Measurements from ENCODE around the gene DIS3L2.

Gene DIS3L2

DNA sequence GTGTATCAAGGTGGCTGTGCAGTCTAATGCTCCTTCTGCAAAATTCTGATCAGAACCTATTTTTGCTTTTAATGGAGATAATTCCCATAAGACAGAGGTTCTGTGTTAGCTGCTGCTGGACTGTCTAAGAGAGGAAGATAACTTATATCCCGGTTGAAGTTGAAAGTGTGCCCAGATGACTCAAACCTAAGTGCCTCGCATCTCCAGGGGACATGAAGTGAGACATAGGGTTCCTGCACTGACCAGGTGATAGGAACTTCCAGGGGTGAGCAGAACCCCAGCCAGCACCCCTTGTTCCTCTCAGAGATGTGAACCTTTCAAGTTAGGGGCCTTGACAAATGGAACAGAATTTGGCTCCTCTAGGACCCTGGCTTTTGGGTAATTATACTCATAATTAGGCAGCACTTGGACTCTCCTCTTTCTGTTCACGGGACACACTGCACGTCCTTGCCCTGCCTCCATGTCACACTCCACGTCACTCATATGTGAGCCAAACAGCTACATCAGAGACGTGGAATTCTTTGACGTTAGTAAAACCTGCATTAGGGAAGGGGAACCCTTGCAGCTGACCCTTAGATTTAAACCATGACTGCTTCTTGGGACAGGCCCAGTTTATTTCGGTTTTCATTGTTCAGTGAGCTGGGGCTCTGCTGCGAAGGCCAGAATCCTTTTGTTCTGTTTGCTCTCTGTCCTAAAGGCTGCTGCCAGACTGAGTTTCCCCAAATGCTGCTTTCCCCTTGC lies 312.6 kb downstream of the DIS3L2 start:
- TF ChIP-seq, protein P1, sequence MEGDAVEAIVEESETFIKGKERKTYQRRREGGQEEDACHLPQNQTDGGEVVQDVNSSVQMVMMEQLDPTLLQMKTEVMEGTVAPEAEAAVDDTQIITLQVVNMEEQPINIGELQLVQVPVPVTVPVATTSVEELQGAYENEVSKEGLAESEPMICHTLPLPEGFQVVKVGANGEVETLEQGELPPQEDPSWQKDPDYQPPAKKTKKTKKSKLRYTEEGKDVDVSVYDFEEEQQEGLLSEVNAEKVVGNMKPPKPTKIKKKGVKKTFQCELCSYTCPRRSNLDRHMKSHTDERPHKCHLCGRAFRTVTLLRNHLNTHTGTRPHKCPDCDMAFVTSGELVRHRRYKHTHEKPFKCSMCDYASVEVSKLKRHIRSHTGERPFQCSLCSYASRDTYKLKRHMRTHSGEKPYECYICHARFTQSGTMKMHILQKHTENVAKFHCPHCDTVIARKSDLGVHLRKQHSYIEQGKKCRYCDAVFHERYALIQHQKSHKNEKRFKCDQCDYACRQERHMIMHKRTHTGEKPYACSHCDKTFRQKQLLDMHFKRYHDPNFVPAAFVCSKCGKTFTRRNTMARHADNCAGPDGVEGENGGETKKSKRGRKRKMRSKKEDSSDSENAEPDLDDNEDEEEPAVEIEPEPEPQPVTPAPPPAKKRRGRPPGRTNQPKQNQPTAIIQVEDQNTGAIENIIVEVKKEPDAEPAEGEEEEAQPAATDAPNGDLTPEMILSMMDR (IDR thresholded peaks at IDR 0.05; ENCODE audit: borderline replicate concordance, insufficient read depth, low read depth, low read length) = no peak
- H3K4me3 ChIP-seq (ENCODE audit: low read depth, low read length) = no peak overlapping the region

DNA sequence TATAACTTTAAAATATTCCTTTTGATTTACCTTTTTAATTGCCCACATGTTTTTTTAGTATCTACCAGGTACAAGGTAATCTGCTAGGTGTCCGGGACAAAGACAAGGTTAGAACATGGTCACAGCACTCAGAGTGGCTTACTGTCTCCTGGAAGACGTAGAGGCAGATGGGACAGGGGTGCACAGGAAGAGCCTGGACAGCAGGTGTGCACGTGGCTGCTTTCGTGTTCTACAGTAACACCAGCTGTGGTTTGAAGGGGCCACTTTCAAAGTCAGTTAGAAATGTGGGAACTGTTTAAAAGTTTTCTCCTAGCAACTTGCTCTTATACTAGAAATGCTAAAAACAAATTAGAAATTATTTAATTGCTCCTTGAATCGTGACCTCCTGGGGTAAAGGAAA lies 314.2 kb downstream of the DIS3L2 start:
- TF ChIP-seq, protein P1 (IDR thresholded peaks at IDR 0.05; ENCODE audit: borderline replicate concordance, insufficient read depth, low read depth, low read length) = no peak
- no peak overlapping the region for H3K4me3 ChIP-seq (ENCODE audit: low read depth, low read length)

DNA sequence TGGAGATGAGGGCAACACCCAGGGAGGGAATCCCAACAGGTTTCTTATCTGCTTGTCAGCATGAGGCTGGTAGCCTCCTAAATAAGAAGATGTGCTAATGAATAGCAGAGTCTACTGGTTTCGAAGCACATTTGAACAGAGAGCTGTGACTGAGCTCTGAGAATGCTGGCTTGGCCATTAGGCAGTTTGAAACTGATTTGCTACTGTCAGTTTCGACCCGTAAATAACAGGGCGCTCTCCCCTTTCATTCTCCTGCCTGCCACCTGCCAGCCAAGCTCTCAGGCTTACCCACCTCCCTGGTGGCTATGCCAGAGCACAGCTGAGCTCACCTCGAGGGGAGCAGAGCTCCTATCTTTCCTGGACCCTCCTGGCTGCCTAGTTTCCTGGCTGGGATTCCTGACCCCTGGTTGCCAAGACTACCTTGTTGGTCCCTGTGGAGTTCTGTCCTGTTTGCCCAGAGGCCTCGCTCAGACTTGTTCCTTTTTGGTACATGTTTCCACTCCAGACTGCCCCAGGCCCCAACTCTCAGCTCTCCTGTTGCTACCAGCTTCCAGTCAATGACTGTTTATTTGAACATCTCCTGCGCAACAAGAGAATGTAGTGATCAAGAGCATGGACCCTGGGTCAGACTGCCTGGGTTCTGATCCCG lies 314.7 kb downstream of the DIS3L2 start:
- H3K4me3 ChIP-seq (ENCODE audit: low read depth, low read length) = no peak overlapping the region

DNA sequence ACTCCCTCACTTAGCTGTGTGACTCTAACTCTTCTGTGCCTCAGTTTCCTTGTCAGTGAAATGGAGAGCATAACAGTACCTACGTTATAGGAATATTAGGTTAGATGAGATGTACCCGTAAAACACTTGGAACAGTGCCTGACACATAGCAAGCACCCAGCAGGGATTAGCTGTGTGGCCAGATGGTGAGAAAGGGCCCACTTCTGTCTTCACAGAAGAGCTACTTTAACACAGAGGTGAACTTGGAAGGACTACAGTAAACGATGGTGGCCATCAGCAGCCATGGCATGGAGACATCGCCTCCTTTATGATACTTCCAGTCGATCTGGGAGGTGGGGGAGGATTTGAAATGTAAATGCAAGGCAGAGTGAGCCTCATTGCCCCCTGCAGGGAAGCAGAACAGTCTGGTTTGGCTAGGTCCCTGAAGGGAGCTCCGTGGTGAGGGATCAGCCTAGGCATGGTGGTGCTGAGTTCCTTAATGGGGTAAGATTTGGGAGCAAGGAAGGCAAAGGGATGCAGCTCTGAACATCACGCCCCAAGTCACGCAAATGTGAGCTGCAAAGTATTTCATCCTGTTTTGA lies 315.3 kb downstream of the DIS3L2 start:
- TF ChIP-seq, protein P1 (IDR thresholded peaks at IDR 0.05; ENCODE audit: borderline replicate concordance, insufficient read depth, low read depth, low read length) = no peak
- no peak overlapping the region for H3K4me3 ChIP-seq (ENCODE audit: low read depth, low read length)

More for the DNA sequence above, 314.7 kb downstream of the DIS3L2 start:
- TF ChIP-seq, protein P1 (IDR thresholded peaks at IDR 0.05; ENCODE audit: borderline replicate concordance, insufficient read depth, low read depth, low read length) = no peak

DNA sequence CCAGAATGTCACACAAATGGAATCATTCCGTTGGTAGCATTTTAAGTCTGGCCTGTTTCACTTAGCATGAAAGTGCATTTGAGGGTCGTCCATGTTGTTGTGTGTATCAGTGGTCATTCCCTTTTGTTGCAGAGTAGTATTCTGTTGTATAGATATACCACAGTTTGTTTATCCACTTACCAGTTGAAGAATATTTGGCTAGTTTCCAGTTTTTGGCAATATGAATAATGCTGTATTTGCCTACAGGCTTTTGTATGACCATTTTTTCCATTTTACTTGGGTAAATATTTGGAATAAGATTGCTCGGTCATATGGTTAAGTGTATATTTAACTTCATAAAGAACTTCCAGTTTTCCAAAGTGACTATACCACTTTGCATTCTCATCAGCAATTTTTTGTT lies 317.0 kb downstream of the DIS3L2 start:
- TF ChIP-seq, protein P1 (IDR thresholded peaks at IDR 0.05; ENCODE audit: borderline replicate concordance, insufficient read depth, low read depth, low read length) = no peak
- no peak overlapping the region for H3K4me3 ChIP-seq (ENCODE audit: low read depth, low read length)

DNA sequence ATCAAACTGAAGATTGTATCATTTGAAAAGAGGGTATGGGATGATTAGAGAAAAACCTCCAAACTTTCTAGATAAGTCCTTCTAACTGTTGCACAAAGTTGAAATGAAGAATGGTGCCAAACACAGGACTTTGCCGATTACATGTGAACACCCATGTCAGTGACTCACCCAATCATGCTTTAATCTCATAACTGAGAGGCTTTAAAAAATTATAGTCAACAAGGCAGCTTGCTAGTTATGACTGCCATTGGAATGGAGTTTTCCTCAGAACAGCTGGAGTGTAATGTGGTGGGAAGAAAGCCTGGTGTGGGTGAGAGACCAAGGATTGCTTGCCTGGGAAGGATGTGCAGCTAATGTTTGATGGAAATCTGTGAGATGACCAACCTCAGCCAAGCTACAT lies 318.8 kb downstream of the DIS3L2 start:
- TF ChIP-seq, protein P1 (IDR thresholded peaks at IDR 0.05; ENCODE audit: borderline replicate concordance, insufficient read depth, low read depth, low read length) = no peak
- no peak overlapping the region for H3K4me3 ChIP-seq (ENCODE audit: low read depth, low read length)

Data from GM12875 (cell line).